ACHN (cell line): ENCODE results near the gene RARRES1.

Source experiments
- DNase-seq: peaks from one replicate; pipeline ENCODE4 v3.0.0-alpha.2; 2015
- in situ Hi-C: cut with HindIII; loops from 2 replicates; pipeline ENCODE4 v1.10.0; 2017; ENCODE audit warnings: low sequenced_read_pairs, low pct_ligation_motif_present, low pct_unique_long_range_greater_than_20kb

The RARRES1 gene

DNA sequence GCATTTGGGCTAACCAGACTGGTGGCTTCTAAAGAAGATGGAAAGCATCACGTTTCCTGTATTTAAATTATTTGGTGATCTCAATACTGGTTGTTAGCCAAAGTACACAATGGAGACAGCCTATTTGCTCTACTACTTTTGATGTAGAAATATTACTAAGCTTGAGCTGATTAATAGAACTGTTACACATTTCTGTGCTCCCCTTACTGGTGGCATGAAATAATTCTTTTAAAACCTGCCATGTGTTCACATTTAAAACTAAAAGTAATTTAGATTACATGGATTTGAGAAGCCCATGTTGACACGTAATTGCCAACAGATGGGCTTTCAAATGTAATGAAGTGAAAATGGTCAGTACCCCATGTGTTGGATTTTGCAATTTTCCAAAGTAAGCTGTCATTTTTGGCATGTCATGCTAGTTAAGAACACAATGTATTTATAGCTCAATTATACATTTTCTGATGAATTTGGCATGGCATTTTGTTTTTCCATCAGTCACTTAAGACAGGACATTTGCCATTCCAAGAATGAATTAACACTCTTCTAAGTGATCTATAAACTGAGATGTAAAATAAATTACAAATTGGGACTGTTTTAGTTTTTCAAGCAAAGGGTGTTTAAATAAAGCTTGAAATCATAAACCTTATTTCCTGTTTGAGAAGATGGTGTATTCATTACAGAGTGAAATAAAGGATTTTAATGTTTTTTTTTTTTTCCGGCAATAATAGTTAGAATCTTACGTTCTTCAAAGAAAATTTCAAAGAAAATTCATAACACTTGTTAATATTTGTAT is 10.8 kb upstream of the RARRES1 start:
- in situ Hi-C loops: no loop called here
- no peak for DNase-seq

DNA sequence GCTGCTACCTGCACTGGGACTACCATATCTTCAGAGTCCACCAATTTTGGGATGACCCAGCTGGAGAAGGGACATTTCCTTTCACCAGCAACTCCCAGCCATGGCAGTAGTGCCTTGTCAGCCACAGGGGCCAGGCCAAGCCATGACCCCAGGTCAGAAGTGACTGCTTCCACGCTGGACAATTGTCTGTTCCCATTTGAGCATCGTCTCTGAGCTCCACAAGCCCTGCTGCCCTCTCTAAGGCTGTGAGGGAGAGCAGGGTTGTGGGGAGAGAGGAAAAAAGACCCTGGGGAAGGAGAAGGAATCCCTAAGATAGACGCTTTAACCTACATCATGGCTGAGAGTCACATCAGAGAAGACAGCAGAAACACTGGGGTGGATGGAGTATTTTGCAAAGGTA is 7.4 kb upstream of the RARRES1 start:
- in situ Hi-C loops: no loop called here
- no peak for DNase-seq

DNA sequence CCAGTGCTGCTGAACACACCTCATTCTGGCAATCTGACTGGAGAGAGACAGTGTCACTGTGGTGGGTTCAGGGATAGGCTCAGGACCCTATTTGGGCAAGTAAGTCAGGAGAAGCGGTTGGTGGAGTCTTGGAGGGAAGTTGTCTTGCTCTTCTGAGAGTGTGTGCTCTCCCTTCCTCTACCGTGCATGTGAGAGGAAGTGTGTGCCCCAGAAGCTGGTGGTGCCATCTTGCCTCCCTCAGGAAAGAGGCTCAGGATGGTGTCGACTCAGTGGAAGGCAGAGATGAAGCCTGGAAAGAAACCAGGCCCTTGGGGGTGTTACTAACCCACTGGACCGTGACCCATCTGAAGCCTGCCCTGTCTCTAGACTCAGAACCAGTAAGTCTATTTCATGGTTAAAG is 6.8 kb upstream of the RARRES1 start:
- in situ Hi-C loops: no loop called here
- no peak for DNase-seq

GRCh38 chr3:158738653-158739052 is 6.4 kb upstream of the RARRES1 start:
- DNase-seq: no peak
- in situ Hi-C loops: no loop called here

DNA sequence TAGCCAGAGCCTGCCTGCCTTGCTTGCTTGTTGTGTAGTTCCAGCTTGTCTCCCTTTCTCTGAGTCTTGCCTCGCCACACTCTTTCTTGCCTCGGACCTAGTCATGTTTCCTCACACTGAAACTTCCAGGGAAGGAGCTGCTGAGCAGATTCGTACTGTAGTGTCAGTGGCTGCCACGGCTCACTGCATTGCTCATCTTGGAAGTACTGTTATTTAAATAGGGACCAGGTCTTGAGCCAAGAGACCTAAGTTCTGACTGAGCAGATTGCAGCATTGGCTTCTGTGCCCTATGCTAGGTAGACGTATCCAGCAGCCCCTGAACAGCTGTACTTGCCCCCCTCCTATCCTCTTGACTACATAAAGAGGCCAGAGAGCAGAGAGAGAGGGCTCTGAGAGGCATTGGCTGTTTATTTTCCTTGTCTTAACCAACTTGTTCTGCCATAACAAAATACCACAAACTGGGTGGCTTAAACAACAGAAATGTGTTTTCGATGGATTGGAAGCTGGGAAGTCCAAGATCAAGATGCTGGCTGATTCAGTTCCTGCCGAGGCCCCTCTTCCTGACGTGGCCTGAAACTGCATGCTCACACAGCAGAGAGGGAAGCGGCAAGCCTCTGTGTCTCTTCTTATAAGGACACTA is 5.8 kb upstream of the RARRES1 start:
- in situ Hi-C loops: no loop called here
- no peak for DNase-seq

GRCh38 chr3:158737410-158737809 is 5.2 kb upstream of the RARRES1 start:
- in situ Hi-C loops: no loop called here
- DNase-seq: no peak

GRCh38 chr3:158735296-158736033 is 3.2 kb upstream of the RARRES1 start:
- no peak for DNase-seq
- in situ Hi-C loops: no loop called here

DNA sequence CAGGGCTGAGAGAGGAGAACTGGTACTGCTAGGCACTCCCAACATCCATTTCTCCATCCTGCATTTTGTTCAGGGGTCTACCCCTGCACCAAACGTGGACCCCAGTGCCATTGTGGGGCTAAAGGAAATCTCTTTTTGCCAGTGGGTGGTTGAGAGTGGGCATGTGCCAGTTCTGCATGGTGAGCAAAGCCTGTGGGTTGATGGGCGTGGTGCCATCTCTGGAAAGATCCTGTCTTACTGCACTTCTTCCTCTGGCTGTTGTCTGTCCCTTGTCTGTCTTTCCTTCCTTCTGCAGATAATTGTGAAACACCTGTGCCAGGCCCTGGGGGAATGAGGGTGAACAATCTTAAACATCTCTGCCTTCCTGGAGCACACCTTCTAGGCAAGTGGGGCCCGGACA is 1.4 kb upstream of the RARRES1 start:
- in situ Hi-C loops: no loop called here
- DNase-seq: no peak

DNA sequence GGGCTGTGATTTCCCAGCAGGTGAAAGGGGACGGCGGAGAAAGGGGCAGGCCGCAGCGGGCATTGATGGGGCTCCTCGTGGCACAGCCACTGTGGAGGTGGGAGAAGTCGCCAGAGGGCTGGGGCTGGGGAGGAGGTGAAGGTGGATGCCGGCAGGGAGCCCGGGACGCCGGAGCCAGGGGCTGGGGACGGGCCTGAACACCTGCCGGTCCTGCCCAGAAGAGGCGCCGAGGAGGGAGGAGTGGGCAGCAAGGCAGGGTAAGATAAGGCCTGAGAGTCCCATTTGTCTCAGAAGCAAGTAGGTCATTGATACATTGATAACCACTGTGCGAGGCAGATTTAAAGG is 571 bp upstream of the RARRES1 start:
- DNase-seq: no peak
- in situ Hi-C loops: no loop called here

DNA sequence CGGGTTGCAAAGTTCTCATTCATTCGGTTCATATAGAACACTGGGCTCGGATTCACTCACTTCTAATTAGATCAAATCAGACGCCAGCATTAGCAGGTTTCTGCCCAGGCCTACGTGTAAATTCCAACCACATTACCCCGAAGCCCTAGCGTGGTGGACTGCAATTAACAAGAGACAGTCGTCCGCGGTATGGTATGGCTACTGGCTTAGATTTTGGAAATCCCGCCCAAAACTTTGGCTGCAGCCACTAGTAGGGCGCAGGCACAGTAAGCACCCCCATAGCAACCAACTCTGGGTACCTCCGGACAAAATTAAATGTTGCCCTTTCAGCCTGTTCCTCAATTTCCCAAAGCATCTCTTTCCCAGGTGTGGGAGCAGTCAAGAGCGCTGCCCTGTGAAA is 771 bp downstream of the RARRES1 start:
- DNase-seq: no peak
- in situ Hi-C loops: no loop called here

- in situ Hi-C loops: no loop called here
- no peak for DNase-seq
Measured at GRCh38 chr3:158728851-158729250, 3.4 kb downstream of the RARRES1 start.

DNA sequence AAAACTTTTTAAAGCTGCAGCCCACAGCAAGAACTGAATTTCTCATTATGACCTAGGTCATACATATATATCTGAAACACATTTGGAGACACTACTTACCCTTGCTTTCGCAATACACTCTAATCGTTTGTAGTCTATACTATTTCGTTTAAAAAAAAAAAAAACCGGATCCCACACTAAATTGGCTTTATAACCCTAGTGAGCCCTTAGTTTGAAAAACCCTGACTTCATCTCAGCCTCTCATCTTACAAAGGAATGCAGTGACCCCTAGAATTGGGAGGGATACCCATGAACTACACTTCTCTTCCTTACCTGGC is 4.2 kb downstream of the RARRES1 start:
- in situ Hi-C loops: no loop called here
- DNase-seq: no peak

DNA sequence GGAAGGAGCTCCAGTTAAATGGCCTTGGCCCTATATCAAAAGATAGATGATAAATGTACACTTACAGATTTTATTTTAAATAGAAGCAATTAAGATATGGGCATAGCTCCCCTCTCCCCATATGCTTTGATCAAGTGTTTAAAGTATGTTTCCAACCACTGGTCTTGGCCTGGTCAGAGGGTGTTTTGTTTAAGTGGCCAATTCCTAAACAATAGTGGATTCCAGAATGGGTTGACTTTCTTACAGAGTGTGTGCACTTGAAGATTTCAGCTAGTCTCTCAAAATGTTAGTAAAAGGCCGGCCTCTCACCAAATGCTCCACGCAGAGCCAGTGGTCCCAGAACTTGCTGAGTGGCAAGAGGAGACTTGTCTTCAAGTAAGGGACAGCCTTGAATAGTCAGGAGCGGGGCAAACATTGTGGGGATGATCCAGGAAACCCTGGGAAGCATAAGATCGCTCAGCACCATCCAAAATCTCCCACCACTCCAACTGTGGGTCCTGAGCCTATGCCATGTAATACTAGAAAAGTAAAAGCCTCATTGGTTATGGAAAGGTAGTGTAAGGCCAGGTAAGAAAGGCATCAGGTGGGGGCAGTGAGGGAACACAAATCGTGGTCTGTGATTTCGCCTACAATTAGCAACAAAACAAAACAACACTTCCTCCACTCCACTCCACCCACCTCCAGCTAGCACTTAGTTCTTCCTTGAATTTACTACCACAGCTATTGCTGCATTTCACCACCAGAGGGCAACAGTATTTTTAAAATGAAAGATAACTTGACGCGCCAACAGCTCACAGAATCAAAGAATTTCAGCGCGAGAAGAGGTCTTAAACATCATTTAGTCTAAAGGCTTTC is 4.8 kb downstream of the RARRES1 start:
- in situ Hi-C loops: no loop called here

DNA sequence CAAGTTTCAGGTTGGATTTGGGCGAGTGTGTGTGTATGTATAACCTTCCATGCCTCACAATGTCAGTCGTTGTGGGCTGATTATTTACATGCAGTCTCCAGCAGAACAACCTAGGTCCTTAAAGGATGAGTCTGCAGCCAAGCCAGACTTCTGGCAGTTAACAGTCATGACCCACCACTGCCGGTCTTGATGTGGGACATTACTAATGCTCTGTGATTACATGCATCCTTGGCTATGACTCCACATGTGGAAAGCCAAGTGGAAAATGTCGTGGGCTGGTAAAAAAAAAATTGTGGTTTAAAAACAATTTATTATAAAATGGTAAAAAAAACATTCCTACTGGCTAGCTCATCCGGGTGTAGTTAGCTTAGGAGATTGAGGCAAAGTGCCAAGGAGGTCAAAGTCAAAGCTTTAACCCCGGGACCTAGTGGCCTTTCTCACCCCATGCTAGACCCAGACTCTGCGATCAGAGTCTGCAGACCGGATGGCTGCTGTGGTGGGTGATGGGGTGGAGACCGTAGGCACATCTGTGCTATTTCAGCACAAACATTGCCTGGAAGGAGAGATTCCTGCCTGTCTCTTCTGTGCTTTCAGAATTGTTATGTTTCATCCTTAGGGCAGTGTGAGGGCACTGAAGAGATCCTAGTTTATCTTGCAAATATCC is 6.8 kb downstream of the RARRES1 start:
- in situ Hi-C loops: no loop called here
- peak; percentile 83 for DNase-seq

More for the DNA sequence above, 4.8 kb downstream of the RARRES1 start:
- peak; percentile 72 for DNase-seq

DNA sequence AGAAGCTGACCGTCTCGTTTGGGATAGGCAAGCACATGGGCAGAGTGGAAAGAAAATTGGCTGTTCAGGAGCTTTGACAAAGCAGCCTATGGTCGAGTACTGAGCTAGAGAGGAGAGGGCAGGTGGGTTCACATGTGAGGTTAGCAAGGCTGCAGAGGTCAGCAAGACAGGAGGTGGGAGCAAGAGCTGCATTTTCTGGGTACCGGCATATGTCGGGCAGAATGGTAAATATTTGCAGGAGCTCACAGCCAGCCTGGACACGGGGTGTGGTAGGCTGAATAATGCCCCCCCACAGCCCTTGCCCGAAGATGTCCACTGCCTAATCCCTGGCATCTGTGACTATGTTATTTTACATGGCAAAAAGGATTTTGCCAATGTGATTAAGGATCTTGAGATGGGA is 8.3 kb downstream of the RARRES1 start:
- in situ Hi-C loops: no loop called here
- DNase-seq: no peak

GRCh38 chr3:158722108-158722507 is 10.1 kb downstream of the RARRES1 start:
- in situ Hi-C loops: no loop called here
- no peak for DNase-seq

- peak; percentile 91 for DNase-seq
- in situ Hi-C loops: no loop called here
Measured at GRCh38 chr3:158718490-158719170, 13.6 kb downstream of the RARRES1 start.

- no peak for DNase-seq
- in situ Hi-C loops: no loop called here
Measured at GRCh38 chr3:158717576-158717975, 14.7 kb downstream of the RARRES1 start.
